Activated effector memory CD4-positive, alpha-beta T cell treated with Interleukin-2 at 50 U/mL for 16 hours (primary cell): ENCODE data around the gene KRT74.

Experiments
- DNase-seq: peaks from one replicate; pipeline ENCODE4 v3.0.0-alpha.2; 2020

Gene KRT74

GRCh38 chr12:52518574-52519386 is 54.9 kb downstream of the KRT74 start:
- no peak for DNase-seq

DNA sequence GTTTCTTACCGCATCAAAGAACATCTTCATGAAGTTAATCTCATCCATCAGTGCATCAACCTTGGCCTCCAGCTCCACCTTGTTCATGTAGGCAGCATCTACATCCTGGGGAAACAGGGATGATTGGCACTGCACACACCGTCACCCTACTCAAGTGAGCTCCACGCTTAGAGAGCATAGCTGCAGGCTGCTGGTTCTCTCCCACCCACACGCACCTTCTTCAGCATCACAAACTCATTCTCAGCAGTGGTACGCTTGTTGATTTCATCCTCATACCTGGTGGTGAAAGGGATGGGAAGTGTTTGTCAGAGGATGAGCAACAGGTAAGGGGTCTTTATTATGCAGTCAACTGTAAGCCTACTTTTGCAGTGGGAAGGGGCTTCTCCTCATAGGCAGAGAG is 55.8 kb downstream of the KRT74 start:
- no peak for DNase-seq

DNA sequence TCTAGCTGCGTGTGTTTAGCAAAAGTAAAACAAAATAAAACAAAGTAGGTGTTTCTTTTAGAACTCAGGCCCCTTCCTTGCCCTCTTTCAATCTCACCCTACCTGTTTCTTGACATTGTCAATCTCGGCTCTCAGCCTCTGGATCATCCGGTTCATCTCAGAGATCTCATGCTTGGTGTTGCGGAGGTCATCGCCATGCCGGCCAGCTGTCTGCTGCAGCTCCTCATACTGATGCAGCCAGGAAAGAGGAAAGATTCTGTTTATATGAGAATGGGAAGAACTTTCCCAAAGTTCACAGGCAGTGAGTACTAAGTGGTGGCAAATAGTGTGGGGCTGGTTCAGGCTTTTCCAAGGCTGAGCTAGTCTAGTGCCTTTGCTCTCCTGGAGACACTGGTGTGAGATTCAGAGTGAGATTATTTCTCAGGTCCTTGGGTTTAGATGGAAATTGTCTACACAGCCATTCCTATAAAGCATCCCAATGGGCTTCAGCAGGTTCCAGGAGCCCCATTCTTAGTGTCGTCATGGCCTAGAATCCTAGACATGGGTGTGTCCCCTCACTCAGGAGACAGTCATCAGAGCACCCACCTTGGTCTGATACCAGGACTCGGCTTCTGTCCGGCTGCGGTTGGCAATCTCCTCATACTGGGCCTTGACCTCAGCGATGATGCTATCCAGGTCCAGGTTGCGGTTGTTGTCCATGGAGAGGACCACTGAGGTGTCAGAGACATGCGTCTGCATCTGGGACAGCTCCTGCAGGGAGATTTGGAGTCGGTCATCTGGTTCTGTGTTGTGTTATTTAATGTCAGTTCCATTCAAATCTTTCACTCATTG is 56.4 kb downstream of the KRT74 start:
- no peak for DNase-seq

GRCh38 chr12:52515927-52516831 is 57.5 kb downstream of the KRT74 start:
- no peak for DNase-seq
